MM.1S (cell line): ENCODE data around the gene EMP3.

Experiments
- EZH2 ChIP-seq: fragments of 300-600 bp; sonication (generic); optimal IDR thresholded peaks from 2 replicates; pipeline ENCODE3; 2017; ENCODE audit warnings: low read depth, mild to moderate bottlenecking, antibody characterized with exemption, low read length, mixed read lengths
- EZH2phosphoT487 ChIP-seq: fragments of 300-600 bp; sonication (generic); IDR thresholded peaks from 2 replicates; pipeline ENCODE4 v1.6.1; 2018; ENCODE audit warnings: antibody characterized with exemption, low read length
- TF ChIP-seq, protein P1 (sequence below): fragments of 300-600 bp; sonication (generic); IDR thresholded peaks from 2 replicates; pipeline ENCODE4 v1.5.1; 2016; ENCODE audit warnings: antibody characterized with exemption, low read length, mixed read lengths

GRCh38 chr19:48283908-48284307 is 41.4 kb upstream of the EMP3 start:
- TF ChIP-seq, protein P1, sequence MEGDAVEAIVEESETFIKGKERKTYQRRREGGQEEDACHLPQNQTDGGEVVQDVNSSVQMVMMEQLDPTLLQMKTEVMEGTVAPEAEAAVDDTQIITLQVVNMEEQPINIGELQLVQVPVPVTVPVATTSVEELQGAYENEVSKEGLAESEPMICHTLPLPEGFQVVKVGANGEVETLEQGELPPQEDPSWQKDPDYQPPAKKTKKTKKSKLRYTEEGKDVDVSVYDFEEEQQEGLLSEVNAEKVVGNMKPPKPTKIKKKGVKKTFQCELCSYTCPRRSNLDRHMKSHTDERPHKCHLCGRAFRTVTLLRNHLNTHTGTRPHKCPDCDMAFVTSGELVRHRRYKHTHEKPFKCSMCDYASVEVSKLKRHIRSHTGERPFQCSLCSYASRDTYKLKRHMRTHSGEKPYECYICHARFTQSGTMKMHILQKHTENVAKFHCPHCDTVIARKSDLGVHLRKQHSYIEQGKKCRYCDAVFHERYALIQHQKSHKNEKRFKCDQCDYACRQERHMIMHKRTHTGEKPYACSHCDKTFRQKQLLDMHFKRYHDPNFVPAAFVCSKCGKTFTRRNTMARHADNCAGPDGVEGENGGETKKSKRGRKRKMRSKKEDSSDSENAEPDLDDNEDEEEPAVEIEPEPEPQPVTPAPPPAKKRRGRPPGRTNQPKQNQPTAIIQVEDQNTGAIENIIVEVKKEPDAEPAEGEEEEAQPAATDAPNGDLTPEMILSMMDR, result no peak
- no peak for TF ChIP-seq EZH2
- TF ChIP-seq EZH2phosphoT487, result no peak
